ENCODE measurements around the gene CDHR3. TPM values are rescaled to one million over a fixed set of nuclear protein-coding genes. Genes with fewer than 3 reads are reported as not detected.

CDHR3 gene
- total and polyA plus RNA-seq, 4 donors: 10.5 to 80.3 (median 36.0) TPM

DNA sequence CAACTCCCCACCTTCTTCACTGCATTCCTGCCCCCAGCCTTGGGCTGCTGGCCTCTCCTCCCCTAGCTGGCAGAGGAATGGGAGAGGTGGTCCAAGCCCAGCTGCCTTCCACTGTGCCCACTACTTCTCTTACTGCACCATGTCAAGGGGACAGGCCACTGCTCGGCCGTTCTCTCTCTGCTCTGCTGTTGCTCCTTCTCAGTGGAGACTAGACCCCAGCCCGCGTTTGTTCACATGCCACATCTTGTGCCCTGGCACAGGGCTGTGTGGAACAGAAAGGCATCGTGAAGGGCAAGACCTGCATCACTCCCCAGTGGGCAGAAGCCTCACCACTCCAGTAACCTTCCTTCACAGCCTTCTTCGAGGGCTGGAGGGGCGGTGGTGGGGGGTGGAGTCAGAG lies 711 bp upstream of the CDHR3 start:
- Histone ChIP-seq H3K4me1 (ENCODE audit: control insufficient read depth in 5 of 5, insufficient read depth in 5 of 5, low read length in 5 of 5) (no peaks in the 10 kb centered on the region), H3K36me3 (ENCODE audit: control insufficient read depth in 4 of 4, insufficient read depth in 4 of 4, low read length in 4 of 4) (no peaks in the 10 kb centered on the region), H3K9ac (ENCODE audit: insufficient read depth in 1 of 2, low read length in 2 of 2) (no peak overlapping the region), H3K4me3 (no peak overlapping the region), H3K27me3 (ENCODE audit: control insufficient read depth in 3 of 3, insufficient read depth in 3 of 3, low read length in 2 of 3) (no peaks in the 10 kb centered on the region), H3K9me3 (ENCODE audit: control insufficient read depth in 4 of 4, insufficient read depth in 3 of 4, low read length in 3 of 4) (no peaks in the 10 kb centered on the region), H3K27ac (ENCODE audit: low read depth in 1 of 2, low read length in 1 of 2) (no peak overlapping the region)
- ATAC-seq (ENCODE audit: insufficient read depth, low FRiP score) (no peak), DNase-seq (no peak)
- WGBS, 2 donors: 87 to 91% methylated on average over 7 of the region's 7 CpGs
- TF ChIP-seq, protein P1, sequence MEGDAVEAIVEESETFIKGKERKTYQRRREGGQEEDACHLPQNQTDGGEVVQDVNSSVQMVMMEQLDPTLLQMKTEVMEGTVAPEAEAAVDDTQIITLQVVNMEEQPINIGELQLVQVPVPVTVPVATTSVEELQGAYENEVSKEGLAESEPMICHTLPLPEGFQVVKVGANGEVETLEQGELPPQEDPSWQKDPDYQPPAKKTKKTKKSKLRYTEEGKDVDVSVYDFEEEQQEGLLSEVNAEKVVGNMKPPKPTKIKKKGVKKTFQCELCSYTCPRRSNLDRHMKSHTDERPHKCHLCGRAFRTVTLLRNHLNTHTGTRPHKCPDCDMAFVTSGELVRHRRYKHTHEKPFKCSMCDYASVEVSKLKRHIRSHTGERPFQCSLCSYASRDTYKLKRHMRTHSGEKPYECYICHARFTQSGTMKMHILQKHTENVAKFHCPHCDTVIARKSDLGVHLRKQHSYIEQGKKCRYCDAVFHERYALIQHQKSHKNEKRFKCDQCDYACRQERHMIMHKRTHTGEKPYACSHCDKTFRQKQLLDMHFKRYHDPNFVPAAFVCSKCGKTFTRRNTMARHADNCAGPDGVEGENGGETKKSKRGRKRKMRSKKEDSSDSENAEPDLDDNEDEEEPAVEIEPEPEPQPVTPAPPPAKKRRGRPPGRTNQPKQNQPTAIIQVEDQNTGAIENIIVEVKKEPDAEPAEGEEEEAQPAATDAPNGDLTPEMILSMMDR (IDR thresholded peaks at IDR 0.05; ENCODE audit: control extremely low read depth, extremely low read depth): no peak

DNA sequence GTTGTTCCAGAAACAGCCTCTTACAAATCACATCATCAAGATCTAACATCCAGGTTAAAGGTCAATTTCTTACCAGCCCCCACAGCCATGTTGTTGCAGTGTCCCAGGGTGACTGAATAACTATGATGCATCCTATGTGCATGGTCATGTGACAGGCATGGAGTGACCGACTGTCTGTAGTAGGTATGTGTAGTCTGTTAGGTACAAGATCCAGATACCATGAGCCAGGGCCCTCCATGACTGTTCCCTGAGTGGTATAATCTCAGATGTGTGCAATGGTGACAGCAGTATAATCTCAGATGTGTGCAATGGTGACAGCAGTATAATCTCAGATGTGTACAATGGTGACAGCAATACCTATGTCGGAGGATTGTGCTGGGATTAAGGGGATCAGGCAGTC lies 8.8 kb downstream of the CDHR3 start:
- DNase-seq: no peak
- Histone ChIP-seq H3K9ac (ENCODE audit: insufficient read depth in 1 of 2, low read length in 2 of 2) (no peak overlapping the region), H3K9me3 (ENCODE audit: control insufficient read depth in 4 of 4, insufficient read depth in 3 of 4, low read length in 3 of 4) (no peaks in the 10 kb centered on the region), H3K4me3 (no peak overlapping the region), H3K27me3 (ENCODE audit: control insufficient read depth in 3 of 3, insufficient read depth in 3 of 3, low read length in 2 of 3) (no peaks in the 10 kb centered on the region), H3K4me1 (ENCODE audit: control insufficient read depth in 5 of 5, insufficient read depth in 5 of 5, low read length in 5 of 5) (peaks cover 0 to 9% (median 0%) of the 10 kb centered on the region in 5 donors), H3K27ac (ENCODE audit: low read depth in 1 of 2, low read length in 1 of 2) (no peak overlapping the region), H3K36me3 (ENCODE audit: control insufficient read depth in 4 of 4, insufficient read depth in 4 of 4, low read length in 4 of 4) (no peaks in the 10 kb centered on the region)
- TF ChIP-seq, protein P1 (IDR thresholded peaks at IDR 0.05; ENCODE audit: control extremely low read depth, extremely low read depth): no peak
- ATAC-seq (ENCODE audit: insufficient read depth, low FRiP score): no peak
- WGBS, 2 donors: 89 to 93% methylated on average over 2 of the region's 2 CpGs

DNA sequence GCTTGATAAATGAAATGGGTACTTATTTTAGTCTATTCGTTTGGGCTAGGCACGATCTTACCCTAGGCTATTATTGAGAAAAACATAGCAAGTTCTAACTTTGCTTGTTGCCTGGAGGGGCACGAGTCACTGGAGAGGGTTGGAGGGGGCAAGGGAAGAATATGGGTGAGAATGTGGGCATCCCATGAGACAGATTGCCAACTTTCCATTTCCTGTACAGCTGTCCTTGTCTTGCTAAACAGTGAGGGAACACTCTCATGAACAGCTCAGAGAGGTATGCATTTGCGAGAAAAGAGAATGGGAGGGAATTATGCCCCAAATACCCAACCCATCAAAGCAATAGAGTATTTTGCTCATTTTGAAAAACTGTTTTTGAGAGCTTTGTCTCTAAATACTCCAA lies 9.2 kb downstream of the CDHR3 start:
- peaks cover 0 to 9% (median 0%) of the 10 kb centered on the region in 5 donors for H3K4me1 ChIP-seq (ENCODE audit: control insufficient read depth in 5 of 5, insufficient read depth in 5 of 5, low read length in 5 of 5)
- no peaks in the 10 kb centered on the region for H3K9me3 ChIP-seq (ENCODE audit: control insufficient read depth in 4 of 4, insufficient read depth in 3 of 4, low read length in 3 of 4)
- TF ChIP-seq, protein P1 (IDR thresholded peaks at IDR 0.05; ENCODE audit: control extremely low read depth, extremely low read depth): no peak
- no peak overlapping the region for H3K4me3 ChIP-seq
- DNase-seq (no peak), ATAC-seq (ENCODE audit: insufficient read depth, low FRiP score) (no peak)
- no peak overlapping the region for H3K9ac ChIP-seq (ENCODE audit: insufficient read depth in 1 of 2, low read length in 2 of 2)
- H3K27ac ChIP-seq (ENCODE audit: low read depth in 1 of 2, low read length in 1 of 2): no peak overlapping the region
- no peaks in the 10 kb centered on the region for H3K27me3 ChIP-seq (ENCODE audit: control insufficient read depth in 3 of 3, insufficient read depth in 3 of 3, low read length in 2 of 3)
- no peaks in the 10 kb centered on the region for H3K36me3 ChIP-seq (ENCODE audit: control insufficient read depth in 4 of 4, insufficient read depth in 4 of 4, low read length in 4 of 4)
- 59 to 85% methylated on average over 4 of the region's 4 CpGs for WGBS, 2 donors

DNA sequence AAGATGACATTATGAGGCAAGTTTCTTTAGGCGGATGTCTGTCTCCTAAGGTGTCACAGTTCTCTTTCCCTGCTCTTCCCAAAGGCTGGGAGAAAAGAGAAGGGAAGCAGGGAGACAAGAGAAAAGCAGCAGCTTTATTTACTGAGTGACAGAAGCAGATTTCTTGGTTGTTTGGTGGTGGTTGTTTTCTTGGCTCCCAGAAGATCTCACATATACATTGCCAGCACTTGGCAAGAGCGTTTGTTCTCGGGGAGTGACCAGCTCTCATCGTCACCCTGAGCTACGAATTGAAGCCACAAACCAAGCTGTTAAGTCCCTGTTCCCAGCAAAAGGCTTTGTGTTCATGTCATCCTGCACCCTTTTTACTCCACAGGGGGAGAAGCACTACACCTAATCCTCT lies 11.4 kb downstream of the CDHR3 start:
- Histone ChIP-seq H3K4me1 (ENCODE audit: control insufficient read depth in 5 of 5, insufficient read depth in 5 of 5, low read length in 5 of 5) (peaks cover 0 to 9% (median 0%) of the 10 kb centered on the region in 5 donors), H3K36me3 (ENCODE audit: control insufficient read depth in 4 of 4, insufficient read depth in 4 of 4, low read length in 4 of 4) (no peaks in the 10 kb centered on the region), H3K27me3 (ENCODE audit: control insufficient read depth in 3 of 3, insufficient read depth in 3 of 3, low read length in 2 of 3) (no peaks in the 10 kb centered on the region), H3K27ac (ENCODE audit: low read depth in 1 of 2, low read length in 1 of 2) (no peak overlapping the region), H3K9ac (ENCODE audit: insufficient read depth in 1 of 2, low read length in 2 of 2) (no peak overlapping the region), H3K9me3 (ENCODE audit: control insufficient read depth in 4 of 4, insufficient read depth in 3 of 4, low read length in 3 of 4) (no peaks in the 10 kb centered on the region), H3K4me3 (no peak overlapping the region)
- no peak for ATAC-seq (ENCODE audit: insufficient read depth, low FRiP score)
- no peak for DNase-seq
- 75 to 88% methylated on average over 5 of the region's 5 CpGs for WGBS, 2 donors
- TF ChIP-seq, protein P1 (IDR thresholded peaks at IDR 0.05; ENCODE audit: control extremely low read depth, extremely low read depth): no peak
